Testis (tissue), 2 donors: ENCODE results near the gene MAGI2.

Experiments used
- CTCF ChIP-seq, 3 experiments: fragments of 450-650 bp in 2 of 3; fragments of 200-600 bp in 1 of 3; sonication (generic) in 1 of 3; IDR thresholded peaks; one replicate each; pipeline ENCODE4 v1.5.1; 2016 to 2019; ENCODE audit warnings: antibody characterized with exemption in 3 of 3, mild to moderate bottlenecking in 2 of 3, moderate library complexity in 1 of 3
- POLR2A ChIP-seq: fragments of 450-650 bp; IDR thresholded peaks from one replicate; pipeline ENCODE4 v1.6.1; 2017; ENCODE audit warnings: antibody characterized with exemption, mild to moderate bottlenecking, moderate library complexity

- TF ChIP-seq CTCF (IDR thresholded peaks at IDR 0.05) (no peak), POLR2A (no peak)
These were observed 803.5 kb downstream of the MAGI2 start for GRCh38 chr7:78649976-78650375.
